Karpas-422 (cell line): ENCODE data around the gene KCNH1. TPM values are rescaled to one million over a fixed set of nuclear protein-coding genes. Genes with fewer than 3 reads are reported as not detected.
A peak's percentile ranks its signal among the peaks of the same experiment; 100 is the strongest.
"Not testable (repeated sequence)": the region's sequence is repeated elsewhere in the genome, so short reads cannot be mapped to it uniquely, and the experiment has no call there.

Experiments used
- DNase-seq: peaks from one replicate; pipeline ENCODE4 v3.0.0-alpha.2; 2015
- H2AFZ ChIP-seq: fragments of 200-600 bp; sonication (generic); 2 replicates; pipeline ENCODE4 v1.6.1; 2014; ENCODE audit warnings: antibody characterized with exemption, low read length, mixed read lengths
- H3K27ac ChIP-seq: fragments of 200-600 bp; sonication (generic); 2 replicates; pipeline ENCODE4 v1.5.1; 2014; ENCODE audit warnings: mild to moderate bottlenecking, low read length, moderate library complexity
- H3K27me3 ChIP-seq: fragments of 200-600 bp; sonication (generic); 2 replicates; pipeline ENCODE4 v1.6.1; 2014; ENCODE audit warnings: low read length, mixed read lengths
- H3K36me3 ChIP-seq: fragments of 200-600 bp; sonication (generic); 2 replicates; pipeline ENCODE4 v1.6.1; 2014; ENCODE audit warnings: low read length, mixed read lengths; ENCODE audit not compliant: insufficient read depth
- H3K4me1 ChIP-seq: fragments of 200-600 bp; sonication (generic); 2 replicates; pipeline ENCODE4 v1.6.1; 2014; ENCODE audit warnings: mild to moderate bottlenecking, low read length, mixed read lengths
- H3K4me2 ChIP-seq: fragments of 200-600 bp; sonication (generic); 2 replicates; pipeline ENCODE4 v1.6.1; 2014; ENCODE audit warnings: low read length, low read depth, mild to moderate bottlenecking; ENCODE audit not compliant: poor library complexity, severe bottlenecking
- H3K4me3 ChIP-seq: fragments of 200-600 bp; sonication (generic); 2 replicates; pipeline ENCODE4 v1.5.1; 2014; ENCODE audit warnings: mild to moderate bottlenecking, antibody characterized with exemption, low read length, mixed read lengths
- H3K79me2 ChIP-seq: fragments of 200-600 bp; sonication (generic); 2 replicates; pipeline ENCODE4 v1.6.1; 2014; ENCODE audit warnings: mild to moderate bottlenecking, low read length, mixed read lengths
- H3K9ac ChIP-seq: fragments of 200-600 bp; sonication (generic); 2 replicates; pipeline ENCODE4 v1.6.0; 2014; ENCODE audit warnings: low read length
- H3K9me2 ChIP-seq: fragments of 200-600 bp; sonication (generic), shearing (Covaris generic); replicated peaks from 2 replicates; pipeline ENCODE4 v1.6.0; 2014; ENCODE audit warnings: mild to moderate bottlenecking, low read length, moderate library complexity; ENCODE audit not compliant: insufficient read depth
- H3K9me3 ChIP-seq: fragments of 300-700, 200-600 bp; sonication (generic); 2 replicates; pipeline ENCODE4 v1.6.1; 2014; ENCODE audit warnings: low read length, mixed read lengths
- H4K20me1 ChIP-seq: fragments of 200-600 bp; sonication (generic); 2 replicates; pipeline ENCODE4 v1.6.1; 2014; ENCODE audit warnings: mild to moderate bottlenecking, antibody characterized with exemption, low read length, low read depth; ENCODE audit not compliant: insufficient read depth
- total RNA-seq: library from RNA; depleted of rRNA; stranded (reverse); fragments of >200 nt; shearing (Covaris generic); gene quantifications from 2 replicates; pipeline ENCODE4 v1.2.3, GENCODE V29; 2014; ENCODE audit warnings: low replicate concordance

The KCNH1 gene
- total RNA-seq, 1 experiment from 2014 or later, result not detected

GRCh38 chr1:210980082-210980481 is 153.9 kb downstream of the KCNH1 start:
- H3K27ac ChIP-seq, result no peak overlapping the region
- no peak overlapping the region for H2AFZ ChIP-seq
- H3K9me2 ChIP-seq, result no peaks in the 10 kb centered on the region
- no peaks in the 10 kb centered on the region for H3K4me1 ChIP-seq
- H4K20me1 ChIP-seq, result no peaks in the 10 kb centered on the region
- DNase-seq, result no peak
- H3K9me3 ChIP-seq, result no peaks in the 10 kb centered on the region
- no peak overlapping the region for H3K4me2 ChIP-seq
- no peaks in the 10 kb centered on the region for H3K79me2 ChIP-seq
- no peaks in the 10 kb centered on the region for H3K27me3 ChIP-seq
- no peak overlapping the region for H3K9ac ChIP-seq
- H3K4me3 ChIP-seq, result no peak overlapping the region
- no peaks in the 10 kb centered on the region for H3K36me3 ChIP-seq

GRCh38 chr1:210978974-210979354 is 155.0 kb downstream of the KCNH1 start:
- Histone ChIP-seq H3K36me3 (no peaks in the 10 kb centered on the region), H3K4me3 (no peak overlapping the region), H3K9me3 (no peaks in the 10 kb centered on the region), H2AFZ (no peak overlapping the region), H3K9ac (no peak overlapping the region), H4K20me1 (no peaks in the 10 kb centered on the region), H3K27me3 (no peaks in the 10 kb centered on the region), H3K9me2 (no peaks in the 10 kb centered on the region), H3K4me1 (no peaks in the 10 kb centered on the region), H3K4me2 (no peak overlapping the region), H3K79me2 (no peaks in the 10 kb centered on the region), H3K27ac (no peak overlapping the region)
- no peak for DNase-seq

- H3K79me2 ChIP-seq, result no peaks in the 10 kb centered on the region
- no peak overlapping the region for H3K4me2 ChIP-seq
- no peaks in the 10 kb centered on the region for H3K9me2 ChIP-seq
- H2AFZ ChIP-seq, result no peak overlapping the region
- H3K9ac ChIP-seq, result no peak overlapping the region
- no peaks in the 10 kb centered on the region for H3K27me3 ChIP-seq
- H3K4me3 ChIP-seq, result no peak overlapping the region
- H4K20me1 ChIP-seq, result no peaks in the 10 kb centered on the region
- no peak overlapping the region for H3K27ac ChIP-seq
- no peak for DNase-seq
- H3K36me3 ChIP-seq, result no peaks in the 10 kb centered on the region
- H3K4me1 ChIP-seq, result no peaks in the 10 kb centered on the region
- no peaks in the 10 kb centered on the region for H3K9me3 ChIP-seq
Measured at GRCh38 chr1:210978316-210978973, 155.5 kb downstream of the KCNH1 start.

GRCh38 chr1:210951279-210951678 is 182.7 kb downstream of the KCNH1 start:
- H3K27me3 ChIP-seq, result no peaks in the 10 kb centered on the region
- H3K4me2 ChIP-seq, result no peak overlapping the region
- H3K9ac ChIP-seq, result no peak overlapping the region
- no peaks in the 10 kb centered on the region for H3K36me3 ChIP-seq
- H3K4me1 ChIP-seq, result no peaks in the 10 kb centered on the region
- no peak for DNase-seq
- no peak overlapping the region for H3K27ac ChIP-seq
- no peaks in the 10 kb centered on the region for H4K20me1 ChIP-seq
- no peak overlapping the region for H2AFZ ChIP-seq
- no peaks in the 10 kb centered on the region for H3K9me2 ChIP-seq
- no peak overlapping the region for H3K4me3 ChIP-seq
- H3K79me2 ChIP-seq, result no peaks in the 10 kb centered on the region
- H3K9me3 ChIP-seq, result no peaks in the 10 kb centered on the region

GRCh38 chr1:210949940-210950546 is 183.9 kb downstream of the KCNH1 start:
- H3K4me2 ChIP-seq, H3K36me3 ChIP-seq, H2AFZ ChIP-seq, H3K79me2 ChIP-seq, H3K27ac ChIP-seq, H3K27me3 ChIP-seq, H3K9ac ChIP-seq, H4K20me1 ChIP-seq, H3K9me3 ChIP-seq, H3K4me1 ChIP-seq, H3K4me3 ChIP-seq, H3K9me2 ChIP-seq: not testable (repeated sequence)
- DNase-seq, result peak; percentile 81

- Histone ChIP-seq H4K20me1 (no peaks in the 10 kb centered on the region), H3K79me2 (no peaks in the 10 kb centered on the region), H3K4me1 (no peaks in the 10 kb centered on the region), H3K36me3 (no peaks in the 10 kb centered on the region), H3K27me3 (no peaks in the 10 kb centered on the region), H3K9me3 (no peaks in the 10 kb centered on the region), H3K9me2 (no peaks in the 10 kb centered on the region), H3K9ac (no peak overlapping the region), H3K27ac (no peak overlapping the region), H3K4me3 (no peak overlapping the region), H2AFZ (no peak overlapping the region), H3K4me2 (no peak overlapping the region)
- DNase-seq, result no peak
Measured at GRCh38 chr1:210949489-210949888, 184.5 kb downstream of the KCNH1 start.

GRCh38 chr1:210949039-210949438 is 184.9 kb downstream of the KCNH1 start:
- Histone ChIP-seq H3K79me2 (no peaks in the 10 kb centered on the region), H3K4me2 (no peak overlapping the region), H2AFZ (no peak overlapping the region), H3K36me3 (no peaks in the 10 kb centered on the region), H3K4me1 (no peaks in the 10 kb centered on the region), H3K9ac (no peak overlapping the region), H3K27me3 (no peaks in the 10 kb centered on the region), H3K27ac (no peak overlapping the region), H3K9me2 (no peaks in the 10 kb centered on the region), H3K4me3 (no peak overlapping the region), H4K20me1 (no peaks in the 10 kb centered on the region), H3K9me3 (no peaks in the 10 kb centered on the region)
- DNase-seq, result no peak

- no peak overlapping the region for H3K4me3 ChIP-seq
- no peaks in the 10 kb centered on the region for H3K4me1 ChIP-seq
- H3K27me3 ChIP-seq, result no peaks in the 10 kb centered on the region
- H3K9me3 ChIP-seq, result no peaks in the 10 kb centered on the region
- H2AFZ ChIP-seq, result no peak overlapping the region
- H3K9ac ChIP-seq, result no peak overlapping the region
- no peak for DNase-seq
- no peaks in the 10 kb centered on the region for H3K79me2 ChIP-seq
- H3K36me3 ChIP-seq, result no peaks in the 10 kb centered on the region
- no peak overlapping the region for H3K4me2 ChIP-seq
- no peaks in the 10 kb centered on the region for H3K9me2 ChIP-seq
- H3K27ac ChIP-seq, result no peak overlapping the region
- no peaks in the 10 kb centered on the region for H4K20me1 ChIP-seq
Measured at GRCh38 chr1:210944252-210944651, 189.7 kb downstream of the KCNH1 start.
